DMS 273 (cell line): Measurements from ENCODE around the gene ZYX.
A peak's percentile ranks its signal among the peaks of the same experiment; 100 is the strongest.

Experiments used
- DNase-seq: peaks from one replicate; lab custom pipeline; 2025; ENCODE audit not compliant: unreplicated experiment; lab: John Stamatoyannopoulos, UW

The ZYX gene

GRCh38 chr7:143362131-143363015 lies 18.8 kb upstream of the ZYX start, which contains the start of gene FAM131B:
Gene FAM131B (minus strand): TSS chr7:143362713. CDS start chr7:143362603, 110 bp downstream.
- DNase-seq = peak; percentile 57

GRCh38 chr7:143363016-143363937 lies 17.9 kb upstream of the ZYX start:
- no peak for DNase-seq

- peak; percentile 30 for DNase-seq
These were observed 13.2 kb upstream of the ZYX start for GRCh38 chr7:143367972-143368371.

GRCh38 chr7:143368387-143368786 lies 12.8 kb upstream of the ZYX start:
- DNase-seq = no peak

GRCh38 chr7:143369678-143370651 lies 11.2 kb upstream of the ZYX start:
- DNase-seq = no peak

- DNase-seq = peak; percentile 76
These were observed 9.1 kb upstream of the ZYX start for GRCh38 chr7:143372070-143372469.

- no peak for DNase-seq
These were observed 7.8 kb upstream of the ZYX start for GRCh38 chr7:143373255-143373794.

- no peak for DNase-seq
These were observed 6.6 kb upstream of the ZYX start for GRCh38 chr7:143374561-143374960.

GRCh38 chr7:143375298-143376034 lies 5.7 kb upstream of the ZYX start:
- peak; percentile 57 for DNase-seq

GRCh38 chr7:143376396-143376795 lies 4.7 kb upstream of the ZYX start:
- DNase-seq = no peak

GRCh38 chr7:143379611-143380259 lies 1.4 kb upstream of the ZYX start:
- no peak for DNase-seq

GRCh38 chr7:143380260-143380645 lies 892 bp upstream of the ZYX start:
- DNase-seq = peak; percentile 92

GRCh38 chr7:143381427-143382125 lies 431 bp downstream of the ZYX start:
- peak; percentile 95 for DNase-seq

- no peak for DNase-seq
These were observed 1.1 kb downstream of the ZYX start for GRCh38 chr7:143382126-143382790.

- no peak for DNase-seq
These were observed 1.9 kb downstream of the ZYX start for GRCh38 chr7:143382791-143383641.

GRCh38 chr7:143383642-143383957 lies 2.5 kb downstream of the ZYX start:
- DNase-seq = no peak

GRCh38 chr7:143384148-143384547 lies 3.0 kb downstream of the ZYX start:
- DNase-seq = no peak
